Activated T-helper 1 cell treated with anti-CD3 and anti-CD28 coated beads, Interleukin-2, amount 50 U/mL, for 16 hours (primary cell): ENCODE results near the gene ZNFX1.
A peak's percentile ranks its signal among the peaks of the same experiment; 100 is the strongest.

ENCODE experiments used
- DNase-seq, 2 donors: peaks; one replicate each; pipeline ENCODE4 v3.0.0-alpha.2; 2020; ENCODE audit warnings: low read depth in 1 of 2, low spot score in 1 of 2

ZNFX1 gene

GRCh38 chr20:49279677-49280462, 2.0 kb upstream of the ZNFX1 start:
- no peak for DNase-seq

GRCh38 chr20:49278818-49279676, 1.2 kb upstream of the ZNFX1 start:
- no peak for DNase-seq

- no peak for DNase-seq
Observed at GRCh38 chr20:49277786-49278035, 146 bp downstream of the ZNFX1 start.

- DNase-seq: peak in 1 of 2 donors; percentile 40
Observed at GRCh38 chr20:49276961-49277785, 684 bp downstream of the ZNFX1 start.

GRCh38 chr20:49276161-49276960, 1.5 kb downstream of the ZNFX1 start:
- peak in 1 of 2 donors; percentile 31 for DNase-seq

- DNase-seq: no peak
Observed at GRCh38 chr20:49275636-49276035, 2.2 kb downstream of the ZNFX1 start.

- no peak for DNase-seq
Observed at GRCh38 chr20:49275216-49275615, 2.6 kb downstream of the ZNFX1 start.

- DNase-seq: no peak
Observed at GRCh38 chr20:49273696-49274277, 4.1 kb downstream of the ZNFX1 start.

GRCh38 chr20:49272654-49273053, 5.2 kb downstream of the ZNFX1 start:
- DNase-seq: no peak

- no peak for DNase-seq
Observed at GRCh38 chr20:49270736-49271135, 7.1 kb downstream of the ZNFX1 start.

- no peak for DNase-seq
Observed at GRCh38 chr20:49270177-49270576, 7.7 kb downstream of the ZNFX1 start.

- DNase-seq: no peak
Observed at GRCh38 chr20:49268600-49269365, 9.1 kb downstream of the ZNFX1 start.

GRCh38 chr20:49267327-49267726, 10.5 kb downstream of the ZNFX1 start:
- DNase-seq: no peak

GRCh38 chr20:49262444-49262843, 15.4 kb downstream of the ZNFX1 start:
- no peak for DNase-seq

- DNase-seq: no peak
Observed at GRCh38 chr20:49261173-49261572, 16.7 kb downstream of the ZNFX1 start.

- no peak for DNase-seq
Observed at GRCh38 chr20:49260218-49260617, 17.6 kb downstream of the ZNFX1 start.

GRCh38 chr20:49259799-49260198, 18.1 kb downstream of the ZNFX1 start:
- DNase-seq: no peak

- DNase-seq: no peak
Observed at GRCh38 chr20:49259284-49259683, 18.6 kb downstream of the ZNFX1 start.

- no peak for DNase-seq
Observed at GRCh38 chr20:49256261-49256660, 21.6 kb downstream of the ZNFX1 start.
